ENCODE data around the gene FRAT1. TPM values are rescaled to one million over a fixed set of nuclear protein-coding genes. Genes with fewer than 3 reads are reported as not detected.
A peak's percentile ranks its signal among the peaks of the same experiment; 100 is the strongest.

Gene FRAT1
- total and polyA plus RNA-seq, 2 of the 4 experiments (the other 2 are of a cell fraction) = 0.54 to 0.89 TPM

DNA sequence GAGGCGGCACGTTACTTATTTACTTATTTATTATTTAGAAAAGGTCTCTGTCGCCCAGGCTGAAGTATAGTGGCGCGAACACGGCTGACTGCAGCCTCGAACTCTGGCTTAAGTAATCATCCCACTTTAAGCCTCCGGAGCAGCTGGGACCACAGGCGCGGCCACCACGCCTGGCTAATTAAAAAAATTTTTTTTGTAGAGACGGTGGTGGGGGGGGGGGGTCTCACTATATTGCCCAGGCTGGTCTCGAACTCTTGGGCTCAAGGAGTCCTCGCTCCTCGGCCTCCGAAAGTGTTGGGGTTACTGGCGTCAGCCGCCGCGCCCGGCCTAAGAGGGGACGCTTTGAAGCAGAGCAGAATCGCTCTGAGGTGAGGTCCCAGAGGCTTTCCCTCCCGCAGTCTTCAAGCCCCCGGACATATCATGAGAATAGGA, 16.1 kb downstream of the FRAT1 start:
- Histone ChIP-seq H3K56ac (ENCODE audit: extremely low read depth, insufficient read depth, low read length) (peak overlapping the region; percentile 46; the same call in 1 of the 2 replicates), H2BK120ac (ENCODE audit: low read depth, low read length) (peak overlapping the region; percentile 49; the same call in 1 of the 2 replicates), H3K9ac (ENCODE audit: low read depth, low read length) (peak overlapping the region; percentile 77), H3K23ac (ENCODE audit: low read depth, low read length) (peak overlapping the region; percentile 77; the same call in 1 of the 2 replicates), H3K14ac (replicated peaks; ENCODE audit: low read depth, low read length) (peak overlapping the region; percentile 86), H2AK5ac (ENCODE audit: low read depth, low read length) (no peak overlapping the region), H3K27me3 (ENCODE audit: control insufficient read depth, insufficient read depth, low read length) (peaks cover 19% of the 10 kb centered on the region), H3K4ac (ENCODE audit: low read depth, low read length) (peak overlapping the region; percentile 85), H2BK5ac (ENCODE audit: low read depth, low read length, poor library complexity, severe bottlenecking) (no peak overlapping the region), H3K4me2 (ENCODE audit: low read depth, low read length) (peak overlapping the region; percentile 51), H4K5ac (ENCODE audit: low read depth, low read length) (peak overlapping the region; percentile 15; the same call in 1 of the 2 replicates), H3K18ac (ENCODE audit: low read depth, low read length) (peak overlapping the region; percentile 48; the same call in 1 of the 2 replicates), H4K8ac (ENCODE audit: low read depth in 2 of 2, low read length in 2 of 2) (peak overlapping the region; percentile 32 to 71; a peak in 2 of 4 replicates), H2AFZ (replicated peaks; ENCODE audit: low read length, poor library complexity) (peak overlapping the region; percentile 99), H2BK15ac (ENCODE audit: low read depth, low read length) (peak overlapping the region; percentile 28; the same call in 1 of the 3 replicates), H3K79me1 (ENCODE audit: low read depth in 1 of 2, low read length in 2 of 2) (peaks cover 13 to 30% of the 10 kb centered on the region in 2 experiments), H3K4me1 (ENCODE audit: control insufficient read depth, insufficient read depth, low read length) (peaks cover 11% of the 10 kb centered on the region), H3K36me3 (ENCODE audit: control insufficient read depth, insufficient read depth, low read length) (no peaks in the 10 kb centered on the region), H4K91ac (ENCODE audit: insufficient read depth, low read depth, low read length) (peak overlapping the region; percentile 73; the same call in 1 of the 2 replicates), H3K9me3 (ENCODE audit: control insufficient read depth, insufficient read depth, low read length) (no peaks in the 10 kb centered on the region), H3K9me1 (ENCODE audit: insufficient read depth, low read length) (no peaks in the 10 kb centered on the region), H4K20me1 (ENCODE audit: insufficient read depth, low read length) (no peaks in the 10 kb centered on the region), H3K27ac (ENCODE audit: insufficient read depth, low read length) (peak overlapping the region; percentile 27; the same call in 1 of the 2 replicates), H3K4me3 (ENCODE audit: insufficient read depth, low read depth, low read length) (peak overlapping the region; percentile 45), H2AK9ac (replicated peaks; ENCODE audit: low read depth, low read length, poor library complexity) (peak overlapping the region; percentile 35), H2BK20ac (ENCODE audit: low read depth, low read length) (no peak overlapping the region)
- TF ChIP-seq CEBPB (IDR thresholded peaks at IDR 0.05; ENCODE audit: low read depth, low read length) = no peak
- no peak for TF ChIP-seq RCOR1 (IDR thresholded peaks at IDR 0.05; ENCODE audit: insufficient replicate concordance, low read length)
- TF ChIP-seq RAD21 (IDR thresholded peaks at IDR 0.05; ENCODE audit: low read length) = no peak
- TF ChIP-seq, protein P1, sequence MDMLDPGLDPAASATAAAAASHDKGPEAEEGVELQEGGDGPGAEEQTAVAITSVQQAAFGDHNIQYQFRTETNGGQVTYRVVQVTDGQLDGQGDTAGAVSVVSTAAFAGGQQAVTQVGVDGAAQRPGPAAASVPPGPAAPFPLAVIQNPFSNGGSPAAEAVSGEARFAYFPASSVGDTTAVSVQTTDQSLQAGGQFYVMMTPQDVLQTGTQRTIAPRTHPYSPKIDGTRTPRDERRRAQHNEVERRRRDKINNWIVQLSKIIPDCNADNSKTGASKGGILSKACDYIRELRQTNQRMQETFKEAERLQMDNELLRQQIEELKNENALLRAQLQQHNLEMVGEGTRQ (IDR thresholded peaks at IDR 0.05; ENCODE audit: low read depth, low read length) = no peak
- TF ChIP-seq POLR2A (IDR thresholded peaks at IDR 0.05; ENCODE audit: low read depth, low read length) = no peak
- TF ChIP-seq, protein P2, sequence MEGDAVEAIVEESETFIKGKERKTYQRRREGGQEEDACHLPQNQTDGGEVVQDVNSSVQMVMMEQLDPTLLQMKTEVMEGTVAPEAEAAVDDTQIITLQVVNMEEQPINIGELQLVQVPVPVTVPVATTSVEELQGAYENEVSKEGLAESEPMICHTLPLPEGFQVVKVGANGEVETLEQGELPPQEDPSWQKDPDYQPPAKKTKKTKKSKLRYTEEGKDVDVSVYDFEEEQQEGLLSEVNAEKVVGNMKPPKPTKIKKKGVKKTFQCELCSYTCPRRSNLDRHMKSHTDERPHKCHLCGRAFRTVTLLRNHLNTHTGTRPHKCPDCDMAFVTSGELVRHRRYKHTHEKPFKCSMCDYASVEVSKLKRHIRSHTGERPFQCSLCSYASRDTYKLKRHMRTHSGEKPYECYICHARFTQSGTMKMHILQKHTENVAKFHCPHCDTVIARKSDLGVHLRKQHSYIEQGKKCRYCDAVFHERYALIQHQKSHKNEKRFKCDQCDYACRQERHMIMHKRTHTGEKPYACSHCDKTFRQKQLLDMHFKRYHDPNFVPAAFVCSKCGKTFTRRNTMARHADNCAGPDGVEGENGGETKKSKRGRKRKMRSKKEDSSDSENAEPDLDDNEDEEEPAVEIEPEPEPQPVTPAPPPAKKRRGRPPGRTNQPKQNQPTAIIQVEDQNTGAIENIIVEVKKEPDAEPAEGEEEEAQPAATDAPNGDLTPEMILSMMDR (conservative IDR thresholded peaks at IDR 0.05; ENCODE audit: low read depth, low read length) = no peak
- no peak for TF ChIP-seq FOS (IDR thresholded peaks at IDR 0.05; ENCODE audit: low read depth, low read length)
- TF ChIP-seq RFX5 (IDR thresholded peaks at IDR 0.05; ENCODE audit: low read depth, low read length) = no peak
- TF ChIP-seq, protein P3, sequence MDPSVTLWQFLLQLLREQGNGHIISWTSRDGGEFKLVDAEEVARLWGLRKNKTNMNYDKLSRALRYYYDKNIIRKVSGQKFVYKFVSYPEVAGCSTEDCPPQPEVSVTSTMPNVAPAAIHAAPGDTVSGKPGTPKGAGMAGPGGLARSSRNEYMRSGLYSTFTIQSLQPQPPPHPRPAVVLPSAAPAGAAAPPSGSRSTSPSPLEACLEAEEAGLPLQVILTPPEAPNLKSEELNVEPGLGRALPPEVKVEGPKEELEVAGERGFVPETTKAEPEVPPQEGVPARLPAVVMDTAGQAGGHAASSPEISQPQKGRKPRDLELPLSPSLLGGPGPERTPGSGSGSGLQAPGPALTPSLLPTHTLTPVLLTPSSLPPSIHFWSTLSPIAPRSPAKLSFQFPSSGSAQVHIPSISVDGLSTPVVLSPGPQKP (IDR thresholded peaks at IDR 0.05; ENCODE audit: borderline replicate concordance, low read depth, low read length) = no peak
- TF ChIP-seq BHLHE40 (IDR thresholded peaks at IDR 0.05; ENCODE audit: low read depth, low read length) = no peak
- no peak for TF ChIP-seq CHD1 (IDR thresholded peaks at IDR 0.05; ENCODE audit: low read depth, low read length)
- no peak for TF ChIP-seq MAFK (IDR thresholded peaks at IDR 0.05; ENCODE audit: low read depth, low read length)
- no peak for TF ChIP-seq MAZ (IDR thresholded peaks at IDR 0.05; ENCODE audit: borderline replicate concordance, low read depth, low read length)
- TF ChIP-seq SMC3 (IDR thresholded peaks at IDR 0.05; ENCODE audit: low read depth, low read length) = no peak
- TF ChIP-seq NFE2L2 (IDR thresholded peaks at IDR 0.05; ENCODE audit: low read depth, low read length) = no peak
- CTCF ChIA-PET = no interaction called here
- dilution Hi-C loops (cut with HindIII; ENCODE audit: low sequenced_read_pairs, unreplicated experiment) = no loop called here
- no CpG with 5 or more reads among the region's 25 CpGs for WGBS, 2 experiments (ENCODE audit: extremely low coverage in 2 of 2, insufficient read length in 1 of 2)
- in situ Hi-C loops (cut with MboI; ENCODE audit: low sequenced_read_pairs) = no loop called here
- no TSS peak for BruUV-seq (replicated peaks)
- intact Hi-C loops (cut with micrococcal nuclease) = no loop called here
- ATAC-seq (ENCODE audit: low read depth) (no peak), DNase-seq (no peak)
- POLR2A ChIA-PET (ENCODE audit: unreplicated experiment) = no interaction called here

Measured in IMR-90 (cell line).